ENCODE measurements around the gene SYT7. TPM values are rescaled to one million over a fixed set of nuclear protein-coding genes. Genes with fewer than 3 reads are reported as not detected.

Gene SYT7
- polyA plus RNA-seq, 3 donors, result 3.6 to 5.6 (median 5.1) TPM

- no peak for DNase-seq (ENCODE audit: low read depth in 3 of 3, low spot score in 2 of 3)
Measured at GRCh38 chr11:61555978-61556377, 24.9 kb downstream of the SYT7 start.

- no peak for DNase-seq (ENCODE audit: low read depth in 3 of 3, low spot score in 2 of 3)
Measured at GRCh38 chr11:61555051-61555969, 25.6 kb downstream of the SYT7 start.

GRCh38 chr11:61554172-61554988 is 26.5 kb downstream of the SYT7 start:
- no peak for DNase-seq (ENCODE audit: low read depth in 3 of 3, low spot score in 2 of 3)

GRCh38 chr11:61553373-61554171 is 27.3 kb downstream of the SYT7 start:
- DNase-seq (ENCODE audit: low read depth in 3 of 3, low spot score in 2 of 3), result no peak

GRCh38 chr11:61552108-61552635 is 28.7 kb downstream of the SYT7 start:
- DNase-seq (ENCODE audit: low read depth in 3 of 3, low spot score in 2 of 3), result no peak

GRCh38 chr11:61551634-61552033 is 29.2 kb downstream of the SYT7 start:
- no peak for DNase-seq (ENCODE audit: low read depth in 3 of 3, low spot score in 2 of 3)

- no peak for DNase-seq (ENCODE audit: low read depth in 3 of 3, low spot score in 2 of 3)
Measured at GRCh38 chr11:61550665-61551227, 30.1 kb downstream of the SYT7 start.

GRCh38 chr11:61549662-61550568 is 31.0 kb downstream of the SYT7 start:
- no peak for DNase-seq (ENCODE audit: low read depth in 3 of 3, low spot score in 2 of 3)

GRCh38 chr11:61549177-61549576 is 31.7 kb downstream of the SYT7 start:
- DNase-seq (ENCODE audit: low read depth in 3 of 3, low spot score in 2 of 3), result no peak

- no peak for DNase-seq (ENCODE audit: low read depth in 3 of 3, low spot score in 2 of 3)
Measured at GRCh38 chr11:61547246-61547645, 33.6 kb downstream of the SYT7 start.

GRCh38 chr11:61546663-61547062 is 34.2 kb downstream of the SYT7 start:
- DNase-seq (ENCODE audit: low read depth in 3 of 3, low spot score in 2 of 3), result no peak

GRCh38 chr11:61545921-61546320 is 35.0 kb downstream of the SYT7 start:
- DNase-seq (ENCODE audit: low read depth in 3 of 3, low spot score in 2 of 3), result no peak

- no peak for DNase-seq (ENCODE audit: low read depth in 3 of 3, low spot score in 2 of 3)
Measured at GRCh38 chr11:61545341-61545740, 35.5 kb downstream of the SYT7 start.

GRCh38 chr11:61544466-61544865 is 36.4 kb downstream of the SYT7 start:
- no peak for DNase-seq (ENCODE audit: low read depth in 3 of 3, low spot score in 2 of 3)

- DNase-seq (ENCODE audit: low read depth in 3 of 3, low spot score in 2 of 3), result no peak
Measured at GRCh38 chr11:61543606-61544306, 37.1 kb downstream of the SYT7 start.

- no peak for DNase-seq (ENCODE audit: low read depth in 3 of 3, low spot score in 2 of 3)
Measured at GRCh38 chr11:61542705-61543104, 38.2 kb downstream of the SYT7 start.

GRCh38 chr11:61542024-61542461 is 38.8 kb downstream of the SYT7 start:
- DNase-seq (ENCODE audit: low read depth in 3 of 3, low spot score in 2 of 3), result no peak

GRCh38 chr11:61541598-61541997 is 39.3 kb downstream of the SYT7 start:
- DNase-seq (ENCODE audit: low read depth in 3 of 3, low spot score in 2 of 3), result no peak

GRCh38 chr11:61540528-61540927 is 40.3 kb downstream of the SYT7 start:
- no peak for DNase-seq (ENCODE audit: low read depth in 3 of 3, low spot score in 2 of 3)
